GM19397 (cell line): ENCODE measurements around the gene BCO2.
"Not testable (repeated sequence)": the region's sequence is repeated elsewhere in the genome, so short reads cannot be mapped to it uniquely, and the experiment has no call there.

ENCODE experiments used
- ATAC-seq: cut with Tn5 transposase; IDR thresholded peaks from one replicate; pipeline ENCODE4 v1.9.1; 2021; ENCODE audit warnings: mild to moderate bottlenecking, moderate library complexity; ENCODE audit not compliant: unreplicated experiment

The BCO2 gene

GRCh38 chr11:112166562-112166961, 8.8 kb upstream of the BCO2 start:
- no peak for ATAC-seq

GRCh38 chr11:112167145-112167544, 8.2 kb upstream of the BCO2 start, which contains the start of gene TEX12:
TSS of gene TEX12 (plus strand) at chr11:112167372. CDS start at chr11:112169269, 1,897 bp downstream.
- ATAC-seq, result no peak

DNA sequence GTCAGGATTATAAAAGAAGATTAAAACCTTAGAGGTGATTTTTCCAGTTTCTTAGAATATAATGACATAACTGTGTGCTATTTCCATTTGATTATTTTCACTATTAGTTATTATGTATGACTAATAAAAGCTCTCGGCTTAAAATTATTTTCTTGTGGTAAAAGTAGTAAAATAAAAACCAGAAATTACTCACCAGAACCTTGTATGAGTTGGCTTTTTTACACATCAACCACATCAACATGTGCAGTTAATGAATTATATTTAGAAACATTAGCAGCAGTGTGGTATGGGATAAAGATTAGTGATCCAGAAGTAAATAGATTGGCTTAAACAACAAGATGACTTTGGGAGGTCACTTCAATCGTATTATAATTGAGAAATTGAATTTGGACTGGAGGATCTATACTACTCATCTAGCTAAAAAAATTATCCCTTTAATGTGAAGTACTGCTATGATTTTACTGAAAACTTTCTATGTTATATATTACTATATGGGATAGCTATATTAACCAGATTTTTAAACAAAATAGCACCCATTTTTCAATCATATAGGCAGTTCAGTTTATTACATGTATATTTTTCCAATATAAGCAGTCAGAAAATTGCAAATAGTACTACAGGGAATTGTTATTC, 2.8 kb upstream of the BCO2 start:
- ATAC-seq, result no peak

- no peak for ATAC-seq
Observed at GRCh38 chr11:112173152-112173551, 2.2 kb upstream of the BCO2 start.

DNA sequence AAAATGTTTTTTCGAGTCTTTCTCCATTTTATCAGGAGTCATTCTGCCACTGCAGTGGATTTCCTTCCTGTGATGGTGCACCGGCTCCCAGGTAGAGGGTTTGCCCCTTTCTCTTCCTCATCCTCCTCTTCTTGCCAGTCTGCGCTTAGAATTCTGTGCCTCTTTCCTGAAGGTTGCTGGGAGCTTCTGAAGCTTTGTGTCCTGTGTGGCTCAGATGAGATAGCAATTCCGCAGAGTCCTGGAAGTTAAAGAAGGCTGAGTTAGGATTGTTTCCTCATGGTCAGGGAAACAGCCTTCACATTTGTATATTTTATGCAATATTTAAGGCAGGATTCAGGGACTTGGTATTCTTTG, 264 bp downstream of the BCO2 start:
- no peak for ATAC-seq

DNA sequence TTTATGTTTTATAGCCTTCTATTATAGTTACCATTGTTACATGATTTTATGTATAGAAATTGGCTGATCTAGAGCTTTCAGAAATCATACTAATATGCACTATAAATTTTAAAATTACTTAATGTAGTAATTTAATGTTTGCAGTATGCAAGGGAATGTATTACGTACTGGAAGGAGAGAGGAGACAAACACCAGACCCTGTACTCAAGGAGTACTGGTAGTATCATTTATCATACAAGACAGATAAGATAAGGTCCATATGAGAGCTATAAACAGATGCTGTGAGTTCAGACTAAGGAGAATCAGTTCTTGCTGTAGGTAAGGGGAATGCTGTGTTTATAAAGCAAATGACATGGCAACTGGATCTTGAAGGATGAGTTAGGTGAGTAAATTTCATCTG, 765 bp downstream of the BCO2 start:
- ATAC-seq, result no peak

DNA sequence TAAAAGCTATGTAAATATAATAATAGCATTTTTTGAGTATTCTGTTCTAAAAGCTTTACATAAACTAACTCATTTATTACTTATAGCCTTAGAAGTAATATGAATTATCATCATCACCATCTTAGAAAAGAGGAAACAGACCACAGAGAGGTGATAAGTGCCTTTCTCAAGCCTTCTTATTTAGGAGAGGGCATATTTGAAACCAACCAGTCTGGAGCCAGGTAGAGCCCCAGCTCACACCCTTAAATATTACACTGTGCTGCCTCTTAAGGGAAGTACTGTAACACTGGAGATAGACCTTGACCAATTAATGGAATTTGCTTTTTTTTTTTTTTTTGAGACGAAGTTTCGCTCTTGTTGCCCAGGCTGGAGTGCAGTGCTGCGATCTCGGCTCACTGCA, 2.3 kb downstream of the BCO2 start:
- ATAC-seq, result no peak

DNA sequence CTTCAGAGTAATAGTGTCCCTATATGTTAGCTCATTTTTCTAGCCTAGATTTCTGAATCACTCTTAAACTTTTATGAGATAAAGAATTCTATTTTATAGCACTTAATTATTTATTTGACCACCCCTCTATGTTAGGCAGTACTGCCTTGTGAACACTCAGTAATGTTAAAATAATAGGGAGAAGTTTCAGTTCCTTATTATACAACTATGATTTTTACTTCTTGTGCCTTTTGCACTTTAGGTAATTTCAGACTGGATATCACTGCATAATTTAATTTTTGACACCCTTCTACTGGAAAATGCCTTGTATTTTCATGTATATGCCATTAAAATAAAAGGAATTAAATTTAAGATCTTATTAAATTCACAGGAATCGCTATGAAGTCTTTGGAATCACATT, 3.1 kb downstream of the BCO2 start:
- no peak for ATAC-seq

DNA sequence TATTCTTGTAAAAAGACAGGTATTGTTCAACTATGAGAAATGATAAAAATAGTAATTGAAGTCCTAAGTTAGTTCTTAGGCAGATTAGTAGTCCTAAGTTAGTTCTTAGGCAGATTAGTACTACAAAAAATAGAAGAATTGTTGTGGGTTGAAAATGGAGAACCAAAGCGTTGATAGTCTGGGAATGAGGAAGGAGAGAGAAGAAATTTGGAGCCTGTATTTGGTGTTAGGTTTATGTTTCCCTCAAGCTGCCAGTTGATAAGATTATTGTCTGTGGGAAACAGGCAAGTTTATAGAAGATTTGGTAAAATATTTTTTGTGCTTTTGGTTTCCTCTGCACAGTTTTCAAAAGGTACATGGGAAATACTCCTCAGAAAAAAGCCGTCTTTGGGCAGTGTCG, 3.6 kb downstream of the BCO2 start:
- ATAC-seq, result no peak

DNA sequence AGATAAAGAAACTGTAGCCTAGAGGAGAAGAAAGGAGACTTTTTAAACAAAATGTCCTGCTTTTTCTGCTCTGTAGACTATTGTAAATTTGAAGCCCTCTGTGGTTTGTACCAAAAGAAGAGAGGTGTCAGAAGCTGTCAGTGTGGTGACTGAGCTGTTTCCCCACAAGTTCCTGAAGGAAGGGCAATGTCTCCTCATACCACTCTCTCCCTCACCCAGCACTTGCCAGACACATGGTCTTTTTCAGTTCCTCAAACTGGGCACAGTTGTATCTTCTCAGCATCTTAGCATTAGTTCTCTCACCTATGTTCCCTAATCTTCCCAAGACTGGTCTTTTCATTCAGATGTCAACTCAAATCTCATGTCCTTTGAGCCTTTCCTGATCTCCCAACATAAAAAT, 4.3 kb downstream of the BCO2 start:
- no peak for ATAC-seq

- no peak for ATAC-seq
Observed at GRCh38 chr11:112182867-112183266, 7.6 kb downstream of the BCO2 start.

DNA sequence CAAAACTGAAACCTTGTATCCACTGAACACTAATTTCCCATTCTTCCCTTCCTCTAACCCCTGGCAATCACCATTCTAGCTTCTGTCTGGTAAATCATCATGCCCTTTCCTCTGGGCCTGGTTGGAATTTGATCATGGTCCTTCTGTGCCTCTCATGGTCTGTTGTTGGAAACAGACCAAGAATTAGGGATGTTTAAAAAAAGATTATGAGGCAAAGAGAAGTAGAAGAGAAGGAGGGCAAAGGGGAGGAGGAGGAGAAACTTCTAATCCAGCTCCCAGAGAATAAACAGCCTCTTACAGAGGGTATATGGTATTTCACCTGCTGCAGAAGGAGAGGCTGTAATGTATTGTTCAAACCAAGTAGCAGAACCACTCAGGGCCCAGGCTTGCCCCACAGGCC, 10.6 kb downstream of the BCO2 start:
- ATAC-seq, result no peak

GRCh38 chr11:112186304-112186703, 11.0 kb downstream of the BCO2 start:
- no peak for ATAC-seq

GRCh38 chr11:112195113-112195512, 19.8 kb downstream of the BCO2 start:
- ATAC-seq, result not testable (repeated sequence)

- ATAC-seq, result no peak
Observed at GRCh38 chr11:112195951-112196351, 20.6 kb downstream of the BCO2 start.

GRCh38 chr11:112196519-112197087, 21.3 kb downstream of the BCO2 start:
- ATAC-seq, result no peak

DNA sequence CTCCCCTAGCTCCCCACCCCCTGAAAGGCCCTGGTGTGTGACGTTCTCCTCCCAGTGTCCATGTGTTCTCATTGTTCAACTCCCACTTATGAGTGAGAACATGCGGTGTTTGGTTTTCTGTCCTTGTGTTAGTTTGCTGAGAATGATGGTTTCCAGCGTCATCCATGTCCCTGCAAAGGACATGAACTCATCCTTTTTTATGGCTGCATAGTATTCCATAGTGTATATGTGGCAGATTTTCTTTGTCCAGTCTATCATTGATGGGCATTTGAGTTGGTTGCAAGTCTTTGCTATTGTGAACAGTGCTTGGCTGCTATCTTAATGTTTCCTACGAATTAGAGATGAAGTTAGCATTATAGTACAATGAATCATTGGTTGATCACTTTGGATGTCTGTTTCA, 23.8 kb downstream of the BCO2 start:
- not testable (repeated sequence) for ATAC-seq

GRCh38 chr11:112200252-112200651, 24.9 kb downstream of the BCO2 start:
- no peak for ATAC-seq

GRCh38 chr11:112206071-112206470, 30.8 kb downstream of the BCO2 start:
- ATAC-seq, result no peak

GRCh38 chr11:112210890-112211289, 35.6 kb downstream of the BCO2 start:
- ATAC-seq, result no peak

GRCh38 chr11:112211536-112211935, 36.2 kb downstream of the BCO2 start:
- ATAC-seq, result no peak

DNA sequence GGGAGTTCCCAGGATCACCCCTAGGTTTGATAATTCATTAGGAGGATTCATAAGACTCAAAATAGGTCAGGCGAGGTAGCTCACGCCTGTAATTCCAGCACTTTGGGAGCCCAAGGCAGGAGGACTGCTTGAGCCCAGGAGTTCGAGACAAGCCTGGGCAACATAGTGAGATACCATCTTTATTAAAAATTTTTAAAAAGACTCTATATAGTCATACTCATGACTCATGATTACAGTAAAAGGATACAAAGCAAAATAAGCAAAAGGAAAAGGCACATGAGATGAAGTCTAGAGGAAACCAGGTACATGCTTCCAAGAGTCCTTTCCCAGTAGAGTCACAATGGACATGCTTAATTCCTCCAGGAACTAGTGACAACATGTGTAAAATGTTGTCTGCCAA, 37.0 kb downstream of the BCO2 start:
- ATAC-seq, result no peak

GRCh38 chr11:112212710-112213109, 37.4 kb downstream of the BCO2 start:
- no peak for ATAC-seq
